Activated naive CD8-positive, alpha-beta T cell (primary cell): ENCODE results near the gene SLC17A6.

Experiments used
- H3K27ac Mint-ChIP-seq: one replicate; pipeline ENCODE4 v1.8.0; 2021; ENCODE audit warnings: mixed read lengths
- H3K27me3 Mint-ChIP-seq: one replicate; pipeline ENCODE4 v1.8.0; 2021; ENCODE audit warnings: mixed read lengths
- H3K36me3 Mint-ChIP-seq: one replicate; pipeline ENCODE4 v1.8.0; 2021; ENCODE audit warnings: mixed read lengths
- H3K4me1 Mint-ChIP-seq: one replicate; pipeline ENCODE4 v1.8.0; 2021; ENCODE audit warnings: low read depth, mixed read lengths
- H3K4me3 Mint-ChIP-seq: one replicate; pipeline ENCODE4 v1.8.0; 2021; ENCODE audit warnings: mild to moderate bottlenecking, mixed read lengths
- H3K9me3 Mint-ChIP-seq: one replicate; pipeline ENCODE4 v1.8.0; 2021; ENCODE audit warnings: low read depth, mixed read lengths

SLC17A6 gene

DNA sequence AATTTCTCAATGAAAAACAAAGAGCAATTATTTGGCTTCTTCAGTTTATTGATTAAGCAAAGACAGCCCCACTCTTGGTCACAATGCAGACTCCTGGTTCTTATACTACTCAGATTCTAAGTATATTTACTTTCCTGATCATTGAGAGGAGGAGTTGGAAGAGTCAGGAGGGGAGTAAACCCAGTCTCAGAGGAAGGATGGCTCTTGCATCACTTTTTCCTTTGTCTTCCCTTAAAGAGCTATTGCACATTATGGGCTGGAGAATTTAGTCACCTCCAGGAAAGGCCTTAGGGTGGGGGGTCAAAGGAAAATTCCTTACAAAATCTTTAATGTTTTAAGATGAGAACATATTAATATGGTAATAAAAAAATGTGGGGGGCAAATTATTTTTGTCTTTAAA is 8.1 kb downstream of the SLC17A6 start:
- H3K27ac Mint-ChIP-seq = no peak overlapping the region
- peaks cover 35% of the 10 kb centered on the region for H3K27me3 Mint-ChIP-seq
- H3K4me1 Mint-ChIP-seq = peaks cover 6% of the 10 kb centered on the region
- H3K4me3 Mint-ChIP-seq = no peak overlapping the region
- H3K9me3 Mint-ChIP-seq = no peaks in the 10 kb centered on the region
- no peaks in the 10 kb centered on the region for H3K36me3 Mint-ChIP-seq

- Mint-ChIP-seq H3K4me1 (no peaks in the 10 kb centered on the region), H3K9me3 (no peaks in the 10 kb centered on the region), H3K36me3 (no peaks in the 10 kb centered on the region), H3K27me3 (peaks cover 25% of the 10 kb centered on the region), H3K4me3 (no peak overlapping the region), H3K27ac (no peak overlapping the region)
Observed at GRCh38 chr11:22347857-22348487, 9.8 kb downstream of the SLC17A6 start.

DNA sequence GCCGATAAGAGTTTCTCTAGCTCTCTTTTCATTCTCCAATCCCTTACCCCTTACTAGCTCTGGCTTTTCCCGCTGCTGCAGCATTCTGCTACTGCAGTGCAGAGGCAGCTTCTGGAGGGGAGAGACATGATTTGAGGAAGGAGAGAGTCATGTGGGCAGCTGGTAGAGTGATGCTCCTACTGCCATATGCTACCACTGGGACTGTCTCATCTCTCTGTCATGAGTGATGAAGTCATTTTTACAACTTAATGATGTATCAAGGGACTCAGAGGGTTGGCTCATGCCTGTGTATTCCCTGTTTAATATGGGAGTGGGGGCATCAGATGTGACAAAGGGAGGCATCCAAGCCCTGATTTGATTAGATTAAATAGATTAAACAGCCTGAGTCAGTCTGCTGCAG is 11.3 kb downstream of the SLC17A6 start:
- Mint-ChIP-seq H3K4me1 (no peaks in the 10 kb centered on the region), H3K36me3 (no peaks in the 10 kb centered on the region), H3K27me3 (peaks cover 16% of the 10 kb centered on the region), H3K4me3 (no peak overlapping the region), H3K27ac (no peak overlapping the region), H3K9me3 (no peaks in the 10 kb centered on the region)

GRCh38 chr11:22359295-22359694 is 21.1 kb downstream of the SLC17A6 start:
- Mint-ChIP-seq H3K4me3 (no peak overlapping the region), H3K4me1 (no peaks in the 10 kb centered on the region), H3K27me3 (peaks cover 18% of the 10 kb centered on the region), H3K36me3 (no peaks in the 10 kb centered on the region), H3K27ac (no peak overlapping the region), H3K9me3 (no peaks in the 10 kb centered on the region)

- H3K36me3 Mint-ChIP-seq = no peaks in the 10 kb centered on the region
- H3K4me3 Mint-ChIP-seq = no peak overlapping the region
- H3K4me1 Mint-ChIP-seq = no peaks in the 10 kb centered on the region
- no peak overlapping the region for H3K27ac Mint-ChIP-seq
- H3K27me3 Mint-ChIP-seq = peaks cover 8% of the 10 kb centered on the region
- no peaks in the 10 kb centered on the region for H3K9me3 Mint-ChIP-seq
Observed at GRCh38 chr11:22371160-22371559, 33.0 kb downstream of the SLC17A6 start.

DNA sequence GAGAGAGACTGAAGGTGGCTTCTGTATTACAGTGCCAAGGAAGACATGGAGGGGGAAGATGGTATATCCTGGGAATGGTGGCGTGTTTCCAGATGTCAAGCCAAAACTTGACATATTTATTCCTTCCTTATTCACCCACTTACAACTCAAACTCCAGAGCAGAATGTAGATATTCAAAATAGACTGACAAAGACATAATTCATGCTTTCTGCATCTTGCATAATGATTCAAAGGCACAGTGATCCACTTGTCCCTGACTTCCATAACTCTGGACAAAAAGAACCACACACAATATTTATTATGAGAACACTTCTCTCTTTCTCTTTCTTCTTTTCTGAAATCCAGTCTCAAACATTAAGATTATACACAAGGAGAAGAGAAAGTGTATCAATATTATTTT is 48.9 kb downstream of the SLC17A6 start:
- peaks cover 4% of the 10 kb centered on the region for H3K27me3 Mint-ChIP-seq

GRCh38 chr11:22389526-22390282 is 51.5 kb downstream of the SLC17A6 start:
- no peaks in the 10 kb centered on the region for H3K36me3 Mint-ChIP-seq
- no peaks in the 10 kb centered on the region for H3K4me1 Mint-ChIP-seq
- no peak overlapping the region for H3K27ac Mint-ChIP-seq
- no peak overlapping the region for H3K4me3 Mint-ChIP-seq
- H3K9me3 Mint-ChIP-seq = no peaks in the 10 kb centered on the region
- H3K27me3 Mint-ChIP-seq = peaks cover 6% of the 10 kb centered on the region

More for the DNA sequence above, 48.9 kb downstream of the SLC17A6 start:
- H3K4me1 Mint-ChIP-seq = no peaks in the 10 kb centered on the region
- H3K27ac Mint-ChIP-seq = no peak overlapping the region
- no peaks in the 10 kb centered on the region for H3K9me3 Mint-ChIP-seq
- H3K36me3 Mint-ChIP-seq = no peaks in the 10 kb centered on the region
- no peak overlapping the region for H3K4me3 Mint-ChIP-seq

DNA sequence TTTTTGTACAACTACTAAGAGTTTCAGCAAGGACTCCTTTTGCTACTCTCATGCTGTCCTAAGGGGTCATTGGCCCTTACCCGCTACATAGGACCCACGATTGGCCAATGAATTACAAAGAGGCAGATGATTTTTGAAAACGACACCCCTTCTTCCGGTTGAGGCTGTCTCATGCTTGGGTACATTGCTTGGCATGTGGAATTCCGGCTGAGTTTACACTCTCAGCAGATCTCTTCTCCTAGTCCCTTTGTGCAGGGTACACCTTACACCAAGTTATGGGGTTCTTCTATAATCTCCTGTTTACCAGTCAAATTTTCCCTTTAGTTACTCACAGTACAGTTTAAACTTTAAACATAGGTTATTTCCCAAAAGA is 52.1 kb downstream of the SLC17A6 start:
- no peaks in the 10 kb centered on the region for H3K9me3 Mint-ChIP-seq

GRCh38 chr11:22392561-22392960 is 54.4 kb downstream of the SLC17A6 start:
- H3K27me3 Mint-ChIP-seq = peaks cover 6% of the 10 kb centered on the region
- no peak overlapping the region for H3K4me3 Mint-ChIP-seq
- no peaks in the 10 kb centered on the region for H3K36me3 Mint-ChIP-seq
- no peak overlapping the region for H3K27ac Mint-ChIP-seq
- no peaks in the 10 kb centered on the region for H3K9me3 Mint-ChIP-seq
- H3K4me1 Mint-ChIP-seq = no peaks in the 10 kb centered on the region

More for the DNA sequence above, 52.1 kb downstream of the SLC17A6 start:
- H3K27me3 Mint-ChIP-seq = peaks cover 6% of the 10 kb centered on the region
- no peak overlapping the region for H3K4me3 Mint-ChIP-seq
- no peaks in the 10 kb centered on the region for H3K4me1 Mint-ChIP-seq
- no peaks in the 10 kb centered on the region for H3K36me3 Mint-ChIP-seq
- H3K27ac Mint-ChIP-seq = no peak overlapping the region

GRCh38 chr11:22405377-22405776 is 67.2 kb downstream of the SLC17A6 start:
- Mint-ChIP-seq H3K27ac (no peak overlapping the region), H3K4me1 (no peaks in the 10 kb centered on the region), H3K36me3 (no peaks in the 10 kb centered on the region), H3K9me3 (no peaks in the 10 kb centered on the region), H3K27me3 (peaks cover 7% of the 10 kb centered on the region), H3K4me3 (no peak overlapping the region)

GRCh38 chr11:22407267-22407666 is 69.1 kb downstream of the SLC17A6 start:
- Mint-ChIP-seq H3K27ac (no peak overlapping the region), H3K27me3 (peaks cover 7% of the 10 kb centered on the region), H3K4me3 (no peak overlapping the region), H3K9me3 (no peaks in the 10 kb centered on the region), H3K36me3 (no peaks in the 10 kb centered on the region), H3K4me1 (no peaks in the 10 kb centered on the region)

DNA sequence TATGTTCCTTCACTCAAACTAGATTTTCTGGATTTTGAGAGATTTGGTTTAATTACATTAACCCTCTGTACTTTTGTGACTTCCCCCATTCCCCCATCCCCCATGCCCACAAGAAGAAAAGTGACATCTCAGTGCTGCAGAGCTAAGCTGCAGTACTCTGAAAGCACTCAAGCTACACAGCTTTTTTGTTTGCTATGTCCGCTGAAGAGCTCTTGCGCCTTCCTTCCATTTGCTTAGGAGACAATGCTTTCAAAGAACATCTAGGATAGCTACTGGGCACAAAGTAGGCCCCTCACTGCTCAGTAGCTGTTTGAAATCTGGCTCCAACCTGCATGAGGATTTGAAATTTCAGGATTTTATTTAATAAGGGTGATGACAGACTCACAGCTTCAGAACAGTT is 69.7 kb downstream of the SLC17A6 start:
- peaks cover 7% of the 10 kb centered on the region for H3K27me3 Mint-ChIP-seq
- no peak overlapping the region for H3K4me3 Mint-ChIP-seq
- H3K4me1 Mint-ChIP-seq = no peaks in the 10 kb centered on the region
- no peaks in the 10 kb centered on the region for H3K9me3 Mint-ChIP-seq
- no peaks in the 10 kb centered on the region for H3K36me3 Mint-ChIP-seq
- no peak overlapping the region for H3K27ac Mint-ChIP-seq

DNA sequence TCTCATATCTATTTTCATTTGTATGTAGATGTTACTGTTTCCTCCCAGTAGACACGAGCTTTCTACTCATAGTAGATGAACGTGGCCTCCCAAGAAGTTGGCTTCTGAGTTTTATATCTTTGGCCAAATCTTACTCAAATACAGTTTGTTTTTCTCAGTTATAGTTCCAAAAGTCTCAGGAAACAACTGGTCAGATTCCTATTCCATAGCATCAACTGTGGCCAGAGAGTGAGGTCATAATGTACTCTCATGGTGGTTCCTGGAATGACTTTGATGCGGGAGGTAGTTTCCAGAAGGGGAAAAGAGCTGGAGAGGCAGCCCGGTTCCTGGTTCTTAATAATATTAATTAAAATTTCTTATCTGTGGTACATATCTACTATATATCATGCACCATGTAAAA is 77.3 kb downstream of the SLC17A6 start:
- H3K4me1 Mint-ChIP-seq = no peaks in the 10 kb centered on the region
- no peaks in the 10 kb centered on the region for H3K36me3 Mint-ChIP-seq
- no peak overlapping the region for H3K4me3 Mint-ChIP-seq
- no peaks in the 10 kb centered on the region for H3K9me3 Mint-ChIP-seq
- no peak overlapping the region for H3K27ac Mint-ChIP-seq
- peaks cover 7% of the 10 kb centered on the region for H3K27me3 Mint-ChIP-seq

GRCh38 chr11:22416462-22416861 is 78.3 kb downstream of the SLC17A6 start:
- H3K27me3 Mint-ChIP-seq = peaks cover 10% of the 10 kb centered on the region
- no peak overlapping the region for H3K27ac Mint-ChIP-seq
- no peaks in the 10 kb centered on the region for H3K9me3 Mint-ChIP-seq
- H3K4me3 Mint-ChIP-seq = no peak overlapping the region
- no peaks in the 10 kb centered on the region for H3K36me3 Mint-ChIP-seq
- H3K4me1 Mint-ChIP-seq = no peaks in the 10 kb centered on the region

GRCh38 chr11:22426915-22427314 is 88.7 kb downstream of the SLC17A6 start:
- Mint-ChIP-seq H3K4me3 (no peak overlapping the region), H3K27ac (no peak overlapping the region), H3K4me1 (peaks cover 1% of the 10 kb centered on the region), H3K9me3 (peaks cover 5% of the 10 kb centered on the region), H3K36me3 (no peaks in the 10 kb centered on the region), H3K27me3 (peaks cover 14% of the 10 kb centered on the region)
